Stimulated activated CD4-positive, alpha-beta T cell treated with anti-CD3 and anti-CD28 coated beads, Interleukin-4, amount 100 ng/mL, for 1 hour (primary cell): Measurements from ENCODE around the gene STK24.

Experiments used
- DNase-seq: peaks from one replicate; pipeline ENCODE4 v3.0.0-alpha.2; 2020

Gene STK24

GRCh38 chr13:98446234-98446621 lies 130.7 kb downstream of the STK24 start:
- no peak for DNase-seq

DNA sequence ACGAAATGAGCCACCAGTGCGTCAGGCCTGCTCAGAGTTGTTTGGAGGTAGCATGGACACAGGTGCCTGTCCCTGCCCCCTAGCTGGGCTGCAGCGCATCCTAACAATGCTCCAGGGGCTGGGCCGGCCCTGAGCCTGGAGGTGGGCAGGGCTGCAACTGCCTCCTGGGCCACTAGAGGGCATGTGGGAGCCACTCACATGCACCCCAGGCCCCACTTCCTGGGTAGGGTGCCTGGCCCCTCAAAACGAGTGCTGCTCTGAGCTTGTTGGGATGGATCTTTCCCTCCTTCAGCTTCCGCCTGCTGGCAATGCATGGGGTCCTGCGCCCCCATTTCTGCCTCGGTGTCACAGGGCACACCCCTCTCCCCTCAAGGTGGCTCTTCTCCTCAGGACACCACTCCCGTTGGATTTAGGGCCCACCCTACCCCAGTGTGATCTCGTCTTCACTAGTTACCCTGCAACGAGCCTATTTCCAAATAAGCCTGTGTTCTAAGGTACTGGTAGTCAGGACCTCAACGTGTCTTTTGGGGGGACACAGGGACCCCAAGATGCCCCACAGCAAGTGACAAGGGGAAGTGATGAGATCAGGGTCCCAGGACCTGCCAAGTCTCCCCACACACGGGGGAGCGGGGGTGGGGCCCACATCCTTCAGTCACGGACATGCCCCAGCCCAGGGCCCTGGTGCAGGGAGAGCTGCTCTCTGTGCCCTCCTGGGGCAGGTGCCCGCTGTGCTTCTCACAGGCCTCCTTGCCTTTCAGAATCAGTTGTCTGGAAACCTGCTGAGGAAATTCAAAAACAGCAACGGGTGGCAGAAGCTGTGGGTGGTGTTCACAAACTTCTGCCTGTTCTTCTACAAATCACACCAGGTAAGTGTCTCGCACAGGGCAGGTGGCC lies 131.3 kb downstream of the STK24 start:
- peak; percentile 78 for DNase-seq

- no peak for DNase-seq
Measured at GRCh38 chr13:98444381-98444780, 132.5 kb downstream of the STK24 start.

GRCh38 chr13:98443800-98444325 lies 133.0 kb downstream of the STK24 start:
- DNase-seq, result no peak

DNA sequence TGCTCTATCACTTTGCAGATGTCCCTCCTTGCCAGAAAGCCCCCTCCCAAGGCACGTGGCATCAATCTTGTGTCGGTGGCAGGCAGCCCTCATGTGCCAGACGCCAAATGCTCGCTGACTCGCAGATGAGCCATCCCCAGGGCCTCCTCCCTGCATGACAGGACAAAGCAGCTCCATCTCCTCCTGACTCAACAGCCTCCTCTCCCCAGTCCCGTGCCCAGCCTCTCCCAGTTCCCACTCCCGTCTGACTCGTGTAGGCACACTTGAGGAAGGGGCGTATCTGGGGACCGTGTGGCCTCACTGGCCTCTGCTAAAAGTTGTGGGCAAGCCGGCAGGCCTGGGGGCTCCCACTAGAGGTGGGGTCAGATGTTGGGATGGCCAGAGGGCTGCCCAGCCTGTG lies 133.6 kb downstream of the STK24 start:
- DNase-seq, result no peak

DNA sequence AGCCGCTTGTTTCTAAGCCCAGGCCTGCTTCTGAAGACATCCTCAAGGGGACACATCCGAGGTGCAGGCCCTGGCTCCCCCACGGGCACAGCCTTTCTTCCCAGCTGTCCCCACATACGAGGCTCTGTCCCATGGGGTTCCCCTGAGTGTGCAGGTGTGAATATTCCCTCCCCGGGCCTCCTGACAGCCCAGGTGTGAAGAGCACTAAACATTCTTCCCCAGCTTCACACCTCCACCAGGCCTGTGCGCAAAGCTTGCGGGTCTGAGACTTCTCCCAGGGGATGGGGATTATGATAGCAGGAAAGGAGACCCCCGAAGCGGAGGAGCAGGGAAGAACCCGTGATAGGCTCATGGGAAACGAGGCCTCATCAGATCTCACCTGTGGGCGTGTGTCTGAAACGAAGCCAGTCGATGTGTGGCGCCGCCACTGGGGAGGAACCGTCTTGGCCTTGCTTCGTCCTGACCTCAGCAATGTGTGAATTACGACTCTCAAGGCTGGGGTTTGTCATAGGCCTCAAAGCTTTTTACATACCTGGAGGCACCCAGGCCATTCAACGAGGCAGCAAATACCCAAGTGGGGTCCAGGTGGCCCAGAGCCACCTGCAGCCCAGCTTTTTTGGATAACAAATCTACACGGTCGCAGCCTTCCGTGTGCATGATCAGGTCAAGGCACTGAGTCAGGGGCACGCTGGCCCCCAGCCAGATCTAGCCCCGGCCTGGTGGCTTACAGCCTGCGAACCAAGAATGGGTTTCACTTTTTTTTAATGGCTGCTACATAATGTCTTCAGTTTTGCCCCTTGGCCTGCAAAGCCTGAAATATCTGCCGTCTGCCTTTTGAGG lies 134.3 kb downstream of the STK24 start:
- DNase-seq, result no peak

DNA sequence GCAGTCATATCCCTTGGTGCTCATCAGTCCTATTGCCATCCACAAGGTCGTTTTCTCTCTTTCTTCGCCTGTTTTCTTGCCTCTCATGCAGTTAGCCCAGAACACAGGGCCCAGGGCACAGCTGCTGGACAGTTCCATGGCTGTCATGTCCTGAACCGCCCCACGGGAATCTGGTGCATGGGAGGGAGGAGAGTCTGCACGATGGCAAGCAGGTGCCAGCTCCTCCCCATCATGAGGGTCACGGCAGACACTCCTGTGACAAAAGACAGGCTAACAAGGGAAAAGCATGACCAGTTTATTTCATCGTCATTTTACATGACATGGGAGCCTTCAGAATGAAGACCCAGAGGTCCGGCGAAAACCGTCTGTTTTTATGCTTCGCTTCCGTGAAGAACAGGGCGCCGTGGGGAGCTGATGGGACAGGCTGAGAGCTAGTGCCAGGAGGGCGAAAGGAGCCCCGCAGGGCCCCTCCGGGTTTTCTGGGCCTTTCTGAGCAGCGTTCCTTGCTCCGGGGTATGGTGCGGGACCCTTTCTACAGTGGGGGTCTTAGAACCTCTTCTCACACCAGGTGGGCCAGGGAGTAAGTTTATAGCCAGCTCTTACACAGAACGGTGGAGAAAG lies 135.7 kb downstream of the STK24 start:
- DNase-seq, result no peak

- DNase-seq, result no peak
Measured at GRCh38 chr13:98440390-98441055, 136.4 kb downstream of the STK24 start.

DNA sequence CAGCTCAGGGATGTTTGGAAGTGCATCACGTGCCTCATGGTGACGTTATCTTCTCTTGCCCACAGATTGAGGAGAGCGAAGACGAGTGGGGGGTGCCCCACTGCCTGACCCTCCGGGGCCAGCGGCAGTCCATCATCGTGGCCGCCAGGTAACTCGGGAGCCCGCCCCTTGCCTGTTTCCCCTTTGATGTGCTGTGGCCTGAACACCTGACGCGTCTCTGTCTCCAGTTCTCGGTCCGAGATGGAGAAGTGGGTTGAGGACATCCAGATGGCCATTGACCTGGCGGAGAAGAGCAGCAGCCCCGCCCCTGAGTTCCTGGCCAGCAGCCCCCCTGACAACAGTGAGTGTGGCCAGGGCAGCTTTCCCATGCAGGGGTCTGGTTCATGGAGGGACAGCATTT lies 137.0 kb downstream of the STK24 start:
- DNase-seq, result no peak

GRCh38 chr13:98439126-98439828 lies 137.6 kb downstream of the STK24 start:
- no peak for DNase-seq

- no peak for DNase-seq
Measured at GRCh38 chr13:98438246-98439125, 138.4 kb downstream of the STK24 start.

DNA sequence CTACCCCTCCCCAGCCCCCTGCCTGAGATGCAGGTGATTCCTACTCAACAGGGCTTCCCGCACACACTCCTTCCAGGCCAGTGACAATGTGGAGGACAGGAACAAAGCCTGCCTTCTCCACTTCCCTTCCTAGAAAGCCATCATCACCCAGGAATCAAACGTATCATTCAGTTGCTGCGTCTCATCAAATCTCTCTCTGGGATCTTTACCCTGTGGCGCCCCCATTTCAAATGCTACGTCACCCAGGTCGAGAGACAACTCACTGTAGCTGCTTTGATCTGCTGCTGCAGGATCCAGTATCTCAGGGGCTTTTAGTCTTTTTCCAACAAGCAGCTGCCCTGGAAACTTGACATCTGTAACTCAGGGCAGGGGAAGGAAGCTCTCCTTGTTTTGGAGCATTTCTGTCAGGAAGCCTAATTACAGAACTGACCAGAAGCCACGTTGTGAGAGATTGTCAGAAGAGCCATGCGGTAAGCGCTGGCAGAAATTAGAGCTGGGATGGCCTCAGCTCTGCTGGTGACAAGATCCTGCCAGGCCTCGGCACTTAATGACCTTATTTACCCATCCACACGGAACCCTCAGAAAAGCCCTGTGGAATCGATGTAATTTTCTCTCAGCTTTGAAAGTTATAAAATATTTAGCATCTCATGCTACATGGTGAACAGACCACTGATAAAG lies 140.5 kb downstream of the STK24 start:
- DNase-seq, result no peak

DNA sequence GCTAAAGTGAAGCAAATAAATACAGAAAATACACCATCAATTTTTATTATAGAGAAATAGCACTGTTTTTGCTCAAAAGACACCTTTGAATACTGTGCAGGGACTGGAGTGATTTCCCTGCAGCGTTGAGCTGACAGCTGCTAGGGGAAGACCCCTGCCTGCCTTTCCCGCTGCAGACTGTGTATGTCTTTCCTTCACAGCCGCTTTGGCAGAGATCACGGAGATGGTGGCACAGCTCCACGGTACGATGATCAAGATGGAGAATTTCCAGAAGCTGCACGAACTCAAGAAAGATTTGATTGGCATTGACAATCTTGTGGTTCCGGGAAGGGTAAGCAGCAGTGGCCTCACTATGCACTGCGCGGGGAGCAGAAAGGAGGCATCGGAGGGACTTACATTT lies 141.5 kb downstream of the STK24 start:
- no peak for DNase-seq

- DNase-seq, result no peak
Measured at GRCh38 chr13:98434060-98434459, 142.8 kb downstream of the STK24 start.

DNA sequence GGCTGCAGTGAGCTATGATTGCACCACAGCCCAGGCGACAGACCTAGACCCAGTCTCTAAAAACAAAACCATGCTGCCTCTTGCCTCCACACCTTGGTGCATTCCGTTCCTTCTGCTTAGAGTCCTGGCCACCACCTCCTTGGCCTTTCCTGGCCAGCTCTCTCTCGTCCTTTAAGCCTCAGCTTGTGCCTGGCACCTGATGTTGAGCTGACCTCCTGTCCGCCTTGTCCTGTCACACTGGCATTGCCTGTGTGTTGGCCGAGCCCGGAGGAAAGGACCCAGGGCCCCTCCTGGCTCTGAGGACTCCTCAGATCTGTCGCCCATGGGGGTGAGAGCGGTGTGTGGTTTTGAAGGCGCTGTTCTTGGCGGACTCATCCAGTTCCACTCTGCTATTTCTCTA lies 143.3 kb downstream of the STK24 start:
- no peak for DNase-seq

DNA sequence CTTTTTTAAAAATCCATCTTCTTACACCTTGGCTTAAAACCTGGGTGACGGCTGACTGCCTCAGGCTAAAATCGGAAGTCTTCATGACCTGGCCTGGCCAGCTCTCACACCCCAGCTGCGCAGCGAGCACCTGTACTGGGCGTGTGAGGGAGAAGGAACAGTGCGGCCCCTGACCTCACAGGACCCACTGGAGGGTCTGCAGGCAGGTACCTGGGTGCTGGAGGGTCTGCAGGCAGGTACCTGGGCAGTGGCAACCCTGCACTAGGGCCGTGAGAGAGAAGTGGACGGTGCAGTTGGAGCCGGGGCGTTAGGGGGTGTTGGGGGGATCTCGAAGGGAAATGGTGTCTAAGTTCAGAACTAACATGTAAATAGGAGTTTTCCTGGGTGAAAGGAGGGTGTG lies 144.3 kb downstream of the STK24 start:
- DNase-seq, result no peak

DNA sequence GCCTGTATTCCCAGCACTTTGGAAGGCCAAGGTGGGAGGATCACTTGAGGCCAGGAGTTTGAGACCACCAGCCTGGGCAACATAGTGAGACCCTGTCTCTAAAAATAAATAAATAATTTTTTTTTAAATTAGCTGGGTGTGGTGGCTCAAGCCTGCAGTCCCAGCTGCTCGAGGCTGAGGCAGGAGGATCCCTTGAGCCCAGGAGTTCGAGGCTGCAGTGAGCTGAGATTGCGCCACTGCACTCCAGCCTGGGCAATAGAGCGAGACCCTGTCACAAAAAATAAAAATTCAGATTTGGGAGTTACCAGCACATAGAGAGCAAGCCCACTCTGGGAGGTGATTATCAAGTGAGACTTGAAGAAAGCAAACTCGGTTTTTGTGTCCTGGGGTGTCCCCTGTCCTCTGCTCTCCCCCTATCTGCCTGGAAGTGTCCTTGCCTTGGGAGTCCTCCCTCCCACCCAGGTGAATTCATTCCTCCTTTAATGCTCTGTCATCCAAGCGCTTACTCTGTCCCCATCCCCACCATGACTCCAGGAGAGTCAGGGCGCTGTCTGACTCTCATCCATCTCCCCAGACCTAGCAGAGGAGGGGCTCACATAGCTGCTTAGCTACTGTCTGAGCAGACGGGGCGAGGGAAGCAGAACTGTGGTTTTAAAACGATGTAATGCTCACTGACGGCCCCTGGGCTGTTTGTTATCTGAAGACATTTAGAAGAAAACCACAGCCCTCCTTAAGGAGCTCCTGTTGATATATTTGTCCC lies 146.8 kb downstream of the STK24 start:
- no peak for DNase-seq

DNA sequence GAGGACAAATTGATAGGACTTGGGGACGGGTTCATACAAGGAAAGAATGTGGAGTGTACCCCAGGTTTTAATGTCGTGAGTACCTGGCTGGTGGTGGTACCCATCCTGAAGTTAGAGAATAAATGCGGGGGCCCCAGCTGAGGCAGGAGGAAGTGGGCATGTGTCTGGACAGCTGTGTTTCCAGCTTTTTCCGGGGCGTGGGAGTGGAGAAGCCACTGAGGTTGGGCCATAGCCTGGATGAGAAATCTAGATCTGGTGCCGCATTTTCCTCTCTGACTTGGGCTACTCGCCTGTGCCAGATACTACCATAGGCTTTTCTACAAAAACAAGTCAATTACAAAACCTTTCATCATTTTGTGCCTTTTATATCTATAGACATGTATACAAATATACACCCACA lies 147.4 kb downstream of the STK24 start:
- no peak for DNase-seq

- DNase-seq, result no peak
Measured at GRCh38 chr13:98429081-98429480, 147.8 kb downstream of the STK24 start.
